HEK293 (cell line): ENCODE results near the gene FXYD1.

Source experiments
- HOXA7 ChIP-seq: sonication (generic); formaldehyde crosslinking; IDR thresholded peaks from 2 replicates; pipeline ENCODE4 v1.8.1; 2022; ENCODE audit warnings: missing genetic modification reagents, borderline replicate concordance
- SETDB1 ChIP-seq: IDR thresholded peaks from one replicate; pipeline ENCODE4 v1.6.1; 2017; ENCODE audit warnings: mild to moderate bottlenecking, low read length, moderate library complexity, mixed read lengths; ENCODE audit not compliant: insufficient read length
- YY1 ChIP-seq: fragments of 450-650 bp; formaldehyde crosslinking; IDR thresholded peaks from 2 replicates; pipeline ENCODE4 v1.5.1; 2018; ENCODE audit warnings: missing biosample characterization, missing genetic modification characterization
- TF ChIP-seq, protein P1 (sequence below): fragments of 450-650 bp; formaldehyde crosslinking; IDR thresholded peaks from 2 replicates; pipeline ENCODE4 v1.5.1; 2016; ENCODE audit warnings: missing biosample characterization, missing genetic modification characterization, borderline replicate concordance
- TF ChIP-seq, protein P2 (sequence below): fragments of 450-650 bp; formaldehyde crosslinking; IDR thresholded peaks from 2 replicates; pipeline ENCODE4 v1.5.1; 2016; ENCODE audit warnings: missing biosample characterization, missing genetic modification characterization
- TF ChIP-seq, protein P3 (sequence below): fragments of 450-650 bp; formaldehyde crosslinking; IDR thresholded peaks from 2 replicates; pipeline ENCODE4 v1.5.1; 2016; ENCODE audit warnings: missing biosample characterization, missing genetic modification characterization

DNA sequence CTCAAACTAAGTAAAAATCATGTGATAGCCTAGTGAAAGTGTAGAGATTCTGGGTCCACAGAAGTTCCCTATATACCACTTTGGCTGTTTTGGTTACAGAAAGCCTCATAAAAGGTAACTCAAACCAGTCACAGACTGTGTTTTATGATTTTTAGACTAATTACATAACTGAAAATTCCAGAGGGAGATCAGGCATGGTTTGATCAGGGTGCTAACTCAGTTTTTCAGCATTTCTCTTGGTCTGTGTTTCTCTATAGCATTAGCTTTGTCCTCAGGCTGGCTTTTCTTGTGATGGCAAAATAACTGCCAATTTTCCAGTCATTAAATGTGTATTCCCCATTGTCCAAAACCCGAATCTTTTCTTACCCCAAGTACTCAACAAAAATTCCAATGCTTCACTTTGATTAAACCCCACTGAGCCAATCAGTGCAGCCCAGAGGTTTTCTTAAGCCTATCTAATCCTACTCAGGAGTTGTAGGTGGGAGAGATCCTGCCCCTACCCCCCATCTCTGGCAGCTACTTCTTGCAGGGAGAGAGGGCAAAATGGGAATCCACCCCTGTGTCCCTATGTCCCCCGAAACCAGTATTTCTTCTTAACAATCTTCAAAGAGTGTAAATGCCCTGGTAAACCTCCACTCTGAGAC is 31.6 kb upstream of the FXYD1 start:
- TF ChIP-seq, protein P1, sequence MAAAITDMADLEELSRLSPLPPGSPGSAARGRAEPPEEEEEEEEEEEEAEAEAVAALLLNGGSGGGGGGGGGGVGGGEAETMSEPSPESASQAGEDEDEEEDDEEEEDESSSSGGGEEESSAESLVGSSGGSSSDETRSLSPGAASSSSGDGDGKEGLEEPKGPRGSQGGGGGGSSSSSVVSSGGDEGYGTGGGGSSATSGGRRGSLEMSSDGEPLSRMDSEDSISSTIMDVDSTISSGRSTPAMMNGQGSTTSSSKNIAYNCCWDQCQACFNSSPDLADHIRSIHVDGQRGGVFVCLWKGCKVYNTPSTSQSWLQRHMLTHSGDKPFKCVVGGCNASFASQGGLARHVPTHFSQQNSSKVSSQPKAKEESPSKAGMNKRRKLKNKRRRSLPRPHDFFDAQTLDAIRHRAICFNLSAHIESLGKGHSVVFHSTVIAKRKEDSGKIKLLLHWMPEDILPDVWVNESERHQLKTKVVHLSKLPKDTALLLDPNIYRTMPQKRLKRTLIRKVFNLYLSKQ (tag by site-specific recombination), result no peak
- TF ChIP-seq, protein P2, sequence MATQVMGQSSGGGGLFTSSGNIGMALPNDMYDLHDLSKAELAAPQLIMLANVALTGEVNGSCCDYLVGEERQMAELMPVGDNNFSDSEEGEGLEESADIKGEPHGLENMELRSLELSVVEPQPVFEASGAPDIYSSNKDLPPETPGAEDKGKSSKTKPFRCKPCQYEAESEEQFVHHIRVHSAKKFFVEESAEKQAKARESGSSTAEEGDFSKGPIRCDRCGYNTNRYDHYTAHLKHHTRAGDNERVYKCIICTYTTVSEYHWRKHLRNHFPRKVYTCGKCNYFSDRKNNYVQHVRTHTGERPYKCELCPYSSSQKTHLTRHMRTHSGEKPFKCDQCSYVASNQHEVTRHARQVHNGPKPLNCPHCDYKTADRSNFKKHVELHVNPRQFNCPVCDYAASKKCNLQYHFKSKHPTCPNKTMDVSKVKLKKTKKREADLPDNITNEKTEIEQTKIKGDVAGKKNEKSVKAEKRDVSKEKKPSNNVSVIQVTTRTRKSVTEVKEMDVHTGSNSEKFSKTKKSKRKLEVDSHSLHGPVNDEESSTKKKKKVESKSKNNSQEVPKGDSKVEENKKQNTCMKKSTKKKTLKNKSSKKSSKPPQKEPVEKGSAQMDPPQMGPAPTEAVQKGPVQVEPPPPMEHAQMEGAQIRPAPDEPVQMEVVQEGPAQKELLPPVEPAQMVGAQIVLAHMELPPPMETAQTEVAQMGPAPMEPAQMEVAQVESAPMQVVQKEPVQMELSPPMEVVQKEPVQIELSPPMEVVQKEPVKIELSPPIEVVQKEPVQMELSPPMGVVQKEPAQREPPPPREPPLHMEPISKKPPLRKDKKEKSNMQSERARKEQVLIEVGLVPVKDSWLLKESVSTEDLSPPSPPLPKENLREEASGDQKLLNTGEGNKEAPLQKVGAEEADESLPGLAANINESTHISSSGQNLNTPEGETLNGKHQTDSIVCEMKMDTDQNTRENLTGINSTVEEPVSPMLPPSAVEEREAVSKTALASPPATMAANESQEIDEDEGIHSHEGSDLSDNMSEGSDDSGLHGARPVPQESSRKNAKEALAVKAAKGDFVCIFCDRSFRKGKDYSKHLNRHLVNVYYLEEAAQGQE (tag by site-specific recombination), result no peak
- TF ChIP-seq, protein P3, sequence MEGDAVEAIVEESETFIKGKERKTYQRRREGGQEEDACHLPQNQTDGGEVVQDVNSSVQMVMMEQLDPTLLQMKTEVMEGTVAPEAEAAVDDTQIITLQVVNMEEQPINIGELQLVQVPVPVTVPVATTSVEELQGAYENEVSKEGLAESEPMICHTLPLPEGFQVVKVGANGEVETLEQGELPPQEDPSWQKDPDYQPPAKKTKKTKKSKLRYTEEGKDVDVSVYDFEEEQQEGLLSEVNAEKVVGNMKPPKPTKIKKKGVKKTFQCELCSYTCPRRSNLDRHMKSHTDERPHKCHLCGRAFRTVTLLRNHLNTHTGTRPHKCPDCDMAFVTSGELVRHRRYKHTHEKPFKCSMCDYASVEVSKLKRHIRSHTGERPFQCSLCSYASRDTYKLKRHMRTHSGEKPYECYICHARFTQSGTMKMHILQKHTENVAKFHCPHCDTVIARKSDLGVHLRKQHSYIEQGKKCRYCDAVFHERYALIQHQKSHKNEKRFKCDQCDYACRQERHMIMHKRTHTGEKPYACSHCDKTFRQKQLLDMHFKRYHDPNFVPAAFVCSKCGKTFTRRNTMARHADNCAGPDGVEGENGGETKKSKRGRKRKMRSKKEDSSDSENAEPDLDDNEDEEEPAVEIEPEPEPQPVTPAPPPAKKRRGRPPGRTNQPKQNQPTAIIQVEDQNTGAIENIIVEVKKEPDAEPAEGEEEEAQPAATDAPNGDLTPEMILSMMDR (tag by site-specific recombination), result no peak
- TF ChIP-seq SETDB1 (no peak), YY1 (tag by site-specific recombination) (no peak), HOXA7 (CRISPR knock-in tag) (no peak)
